Measurements from ENCODE around the gene IDI1. TPM values are rescaled to one million over a fixed set of nuclear protein-coding genes. Genes with fewer than 3 reads are reported as not detected.

IDI1 gene
- total and polyA plus RNA-seq, 2 of the 4 experiments (the other 2 are of a cell fraction): 27.3 to 27.4 TPM

DNA sequence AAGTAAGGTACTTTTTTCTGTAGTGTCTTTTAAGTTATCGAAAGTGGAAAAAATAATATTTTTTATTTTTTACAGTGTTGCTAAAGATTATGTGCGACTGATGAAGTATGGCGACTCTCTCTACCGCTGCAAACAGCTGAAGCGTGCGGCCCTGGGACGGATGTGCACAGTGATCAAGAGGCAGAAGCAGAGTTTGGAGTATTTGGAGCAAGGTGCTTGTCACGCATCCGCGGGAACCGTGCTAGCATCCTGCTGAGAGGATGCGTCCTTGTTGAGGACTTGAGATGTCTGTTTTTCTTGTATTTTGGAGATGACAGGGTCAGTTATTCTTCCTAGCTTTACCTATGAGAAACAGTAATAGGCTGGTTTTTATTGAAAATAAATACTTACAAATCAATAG, 52.9 kb downstream of the IDI1 start:
- Histone ChIP-seq H2AK9ac (replicated peaks; ENCODE audit: low read depth, low read length, poor library complexity) (no peak overlapping the region), H2BK15ac (ENCODE audit: low read depth, low read length) (no peak overlapping the region), H3K27me3 (ENCODE audit: control insufficient read depth, insufficient read depth, low read length) (no peaks in the 10 kb centered on the region), H3K9me1 (ENCODE audit: insufficient read depth, low read length) (peaks cover under 1% of the 10 kb centered on the region), H2BK120ac (ENCODE audit: low read depth, low read length) (no peak overlapping the region), H2AK5ac (ENCODE audit: low read depth, low read length) (no peak overlapping the region), H3K9me3 (ENCODE audit: control insufficient read depth, insufficient read depth, low read length) (no peaks in the 10 kb centered on the region), H3K14ac (replicated peaks; ENCODE audit: low read depth, low read length) (no peak overlapping the region), H3K27ac (ENCODE audit: insufficient read depth, low read length) (no peak overlapping the region), H2BK20ac (ENCODE audit: low read depth, low read length) (no peak overlapping the region), H3K9ac (ENCODE audit: low read depth, low read length) (no peak overlapping the region), H3K4me1 (ENCODE audit: control insufficient read depth, insufficient read depth, low read length) (no peaks in the 10 kb centered on the region), H3K79me1 (ENCODE audit: low read depth in 1 of 2, low read length in 2 of 2) (peaks cover 47% of the 10 kb centered on the region in 2 experiments), H3K18ac (ENCODE audit: low read depth, low read length) (no peak overlapping the region), H3K56ac (ENCODE audit: extremely low read depth, insufficient read depth, low read length) (no peak overlapping the region), H4K20me1 (ENCODE audit: insufficient read depth, low read length) (peaks cover 26% of the 10 kb centered on the region), H2BK5ac (ENCODE audit: low read depth, low read length, poor library complexity, severe bottlenecking) (no peak overlapping the region), H3K4ac (ENCODE audit: low read depth, low read length) (no peak overlapping the region), H3K23ac (ENCODE audit: low read depth, low read length) (no peak overlapping the region), H4K5ac (ENCODE audit: low read depth, low read length) (no peak overlapping the region), H3K36me3 (ENCODE audit: control insufficient read depth, insufficient read depth, low read length) (peaks cover 56% of the 10 kb centered on the region), H2AFZ (replicated peaks; ENCODE audit: low read length, poor library complexity) (no peak overlapping the region), H4K8ac (ENCODE audit: low read depth in 2 of 2, low read length in 2 of 2) (no peak overlapping the region), H3K4me3 (ENCODE audit: insufficient read depth, low read depth, low read length) (no peak overlapping the region), H3K4me2 (ENCODE audit: low read depth, low read length) (no peak overlapping the region), H4K91ac (ENCODE audit: insufficient read depth, low read depth, low read length) (no peak overlapping the region)
- 100% methylated on average over 8 of the region's 12 CpGs; no CpG with 5 or more reads in 1 of the 2 experiments for WGBS, 2 experiments (ENCODE audit: extremely low coverage in 2 of 2, insufficient read length in 1 of 2)
- ATAC-seq (ENCODE audit: low read depth) (no peak), DNase-seq (no peak)
- BruUV-seq (replicated peaks): no TSS peak
- dilution Hi-C loops (cut with HindIII; ENCODE audit: low sequenced_read_pairs, unreplicated experiment): no loop called here
- ChIA-PET POLR2A (ENCODE audit: unreplicated experiment) (no interaction called here), CTCF (no interaction called here)
- intact Hi-C loops (cut with micrococcal nuclease): no loop called here
- no peak for TF ChIP-seq MAFK (IDR thresholded peaks at IDR 0.05; ENCODE audit: low read depth, low read length)
- TF ChIP-seq RFX5 (IDR thresholded peaks at IDR 0.05; ENCODE audit: low read depth, low read length): no peak
- no peak for TF ChIP-seq POLR2A (IDR thresholded peaks at IDR 0.05; ENCODE audit: low read depth, low read length)
- TF ChIP-seq MXI1 (IDR thresholded peaks at IDR 0.05; ENCODE audit: borderline replicate concordance, low read depth, low read length): no peak
- TF ChIP-seq RCOR1 (IDR thresholded peaks at IDR 0.05; ENCODE audit: insufficient replicate concordance, low read length): no peak
- no peak for TF ChIP-seq FOS (IDR thresholded peaks at IDR 0.05; ENCODE audit: low read depth, low read length)
- TF ChIP-seq CHD1 (IDR thresholded peaks at IDR 0.05; ENCODE audit: low read depth, low read length): no peak
- TF ChIP-seq BHLHE40 (IDR thresholded peaks at IDR 0.05; ENCODE audit: low read depth, low read length): no peak
- no peak for TF ChIP-seq RAD21 (IDR thresholded peaks at IDR 0.05; ENCODE audit: low read length)
- no peak for TF ChIP-seq MAZ (IDR thresholded peaks at IDR 0.05; ENCODE audit: borderline replicate concordance, low read depth, low read length)
- TF ChIP-seq CEBPB (IDR thresholded peaks at IDR 0.05; ENCODE audit: low read depth, low read length): no peak
- in situ Hi-C loops (cut with MboI; ENCODE audit: low sequenced_read_pairs): no loop called here
